Spleen (tissue), 7 donors: ENCODE measurements around the gene CLCF1.
A peak's percentile ranks its signal among the peaks of the same experiment; 100 is the strongest.

ENCODE experiments used
- POLR2A ChIP-seq, 3 donors: fragments of 450-650 bp; IDR thresholded peaks; one replicate each; pipeline ENCODE4 v1.5.1; 2017; ENCODE audit warnings: antibody characterized with exemption in 3 of 3, mild to moderate bottlenecking in 1 of 3
- POLR2AphosphoS5 ChIP-seq, 3 donors: sonication (generic); formaldehyde crosslinking; IDR thresholded peaks; one replicate each; pipeline ENCODE4 v1.5.1; 2017; ENCODE audit warnings: antibody characterized with exemption in 3 of 3
- TF ChIP-seq, protein P1 (sequence below), 11 experiments: fragments of 200-600 bp in 7 of 11; fragments of 450-650 bp in 4 of 11; sonication (generic) in 4 of 11; IDR thresholded peaks in 8 of 11; conservative IDR thresholded peaks in 3 of 11; 1 replicate in 7 of 11; 2 replicates in 4 of 11; pipeline versions ENCODE4 v1.4.0 to v1.8.0; 2016 to 2021; ENCODE audit warnings: antibody characterized with exemption in 11 of 11, inconsistent platforms in 4 of 11, mild to moderate bottlenecking in 1 of 11
- donor health status: DM: no; HTN: no; CAD: no; lungs with moderate emphysema.
- donor health status: DM: no; HTN: no; CAD: no.
- donor health status: DM: no; HTN: no; CAD: no.

DNA sequence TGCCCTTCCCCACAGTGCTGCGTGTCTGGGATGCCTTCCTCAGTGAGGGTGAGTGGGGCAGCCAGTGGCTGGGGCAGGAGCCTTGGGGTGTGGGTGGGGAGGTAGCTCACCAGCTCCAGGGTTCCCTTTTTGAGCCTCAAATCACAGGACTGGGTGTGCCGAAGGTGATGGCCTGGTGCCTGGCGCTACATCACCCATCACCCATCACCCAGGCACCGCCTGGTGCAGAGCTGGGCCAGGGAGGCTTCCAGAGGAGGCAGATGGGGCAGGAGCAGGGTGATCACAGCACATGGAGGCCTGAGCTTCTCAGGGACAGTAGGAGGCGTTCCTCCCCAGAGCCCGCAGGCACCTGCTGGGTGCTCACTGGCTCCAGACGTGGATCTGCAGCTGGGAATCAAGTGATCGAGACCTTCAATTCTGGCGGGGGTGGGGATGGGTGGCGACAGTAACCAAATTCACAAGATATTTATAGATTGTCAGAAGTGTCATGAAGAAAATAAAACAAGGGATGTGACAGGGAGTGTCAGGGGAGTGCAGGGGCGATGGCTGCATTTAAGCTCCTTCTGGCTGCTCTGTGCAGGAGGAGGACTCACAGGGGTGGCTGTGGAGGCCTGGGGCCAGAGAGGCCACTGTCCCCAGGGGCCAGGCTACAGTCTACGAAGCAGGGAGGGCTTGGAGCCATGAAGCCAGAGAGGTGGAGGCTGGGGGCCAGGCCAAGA, 33.7 kb upstream of the CLCF1 start:
- TF ChIP-seq, protein P1, sequence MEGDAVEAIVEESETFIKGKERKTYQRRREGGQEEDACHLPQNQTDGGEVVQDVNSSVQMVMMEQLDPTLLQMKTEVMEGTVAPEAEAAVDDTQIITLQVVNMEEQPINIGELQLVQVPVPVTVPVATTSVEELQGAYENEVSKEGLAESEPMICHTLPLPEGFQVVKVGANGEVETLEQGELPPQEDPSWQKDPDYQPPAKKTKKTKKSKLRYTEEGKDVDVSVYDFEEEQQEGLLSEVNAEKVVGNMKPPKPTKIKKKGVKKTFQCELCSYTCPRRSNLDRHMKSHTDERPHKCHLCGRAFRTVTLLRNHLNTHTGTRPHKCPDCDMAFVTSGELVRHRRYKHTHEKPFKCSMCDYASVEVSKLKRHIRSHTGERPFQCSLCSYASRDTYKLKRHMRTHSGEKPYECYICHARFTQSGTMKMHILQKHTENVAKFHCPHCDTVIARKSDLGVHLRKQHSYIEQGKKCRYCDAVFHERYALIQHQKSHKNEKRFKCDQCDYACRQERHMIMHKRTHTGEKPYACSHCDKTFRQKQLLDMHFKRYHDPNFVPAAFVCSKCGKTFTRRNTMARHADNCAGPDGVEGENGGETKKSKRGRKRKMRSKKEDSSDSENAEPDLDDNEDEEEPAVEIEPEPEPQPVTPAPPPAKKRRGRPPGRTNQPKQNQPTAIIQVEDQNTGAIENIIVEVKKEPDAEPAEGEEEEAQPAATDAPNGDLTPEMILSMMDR (IDR thresholded peaks at IDR 0.05 in 8 of 11, conservative IDR thresholded peaks at IDR 0.05 in 3 of 11), result no peak
- peak; percentile 13 to 48 (median 45) for TF ChIP-seq POLR2AphosphoS5 (IDR thresholded peaks at IDR 0.05)
- TF ChIP-seq POLR2A (IDR thresholded peaks at IDR 0.05), result no peak
